ENCODE results near the gene EIF3K.

GRCh38 chr19:38638461-38638860 is 19.5 kb downstream of the EIF3K start:
- TF ChIP-seq TAF1 (IDR thresholded peaks at IDR 0.05; ENCODE audit: borderline replicate concordance, insufficient read depth, low read length) (no peak), REST (IDR thresholded peaks at IDR 0.05; ENCODE audit: insufficient read depth in 1 of 2, low read depth in 2 of 2, low read length in 2 of 2) (no peak)
